A673 (cell line): ENCODE measurements around the gene ST3GAL4.

Source experiments
- EZH2 ChIP-seq: fragments of 200-600 bp; sonication (generic); IDR thresholded peaks from 2 replicates; pipeline ENCODE4 v1.6.1; 2017; ENCODE audit warnings: borderline replicate concordance, low read depth, mild to moderate bottlenecking, mixed read lengths, antibody characterized with exemption, low read length; ENCODE audit not compliant: poor library complexity, severe bottlenecking
- TF ChIP-seq, protein P1 (sequence below): fragments of 300-800, 200-600 bp; sonication (generic); conservative IDR thresholded peaks from 2 replicates; pipeline ENCODE4 v1.5.1; 2017; ENCODE audit warnings: low read depth, mild to moderate bottlenecking, antibody characterized with exemption, low read length, moderate library complexity, mixed read lengths

DNA sequence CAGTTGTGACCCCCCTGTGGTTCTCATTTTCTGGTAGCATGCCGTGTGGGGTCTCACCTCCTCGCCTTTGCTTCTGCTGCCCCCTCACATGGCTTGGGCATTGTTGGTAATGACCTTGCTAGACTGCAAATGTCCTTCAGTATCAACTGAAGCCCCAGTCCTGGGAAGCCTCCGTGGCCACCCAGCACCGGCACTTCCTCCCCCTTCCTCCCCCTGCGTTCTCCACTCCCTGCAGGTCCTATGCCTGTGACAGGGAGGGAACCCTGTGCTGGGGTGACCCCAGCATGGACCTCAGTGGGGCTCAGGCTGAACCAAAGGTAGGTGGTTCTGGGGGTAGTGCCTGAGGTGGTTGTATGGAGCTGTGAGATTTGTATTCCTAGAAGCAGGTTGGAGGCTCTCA lies 5.9 kb downstream of the ST3GAL4 start:
- TF ChIP-seq, protein P1, sequence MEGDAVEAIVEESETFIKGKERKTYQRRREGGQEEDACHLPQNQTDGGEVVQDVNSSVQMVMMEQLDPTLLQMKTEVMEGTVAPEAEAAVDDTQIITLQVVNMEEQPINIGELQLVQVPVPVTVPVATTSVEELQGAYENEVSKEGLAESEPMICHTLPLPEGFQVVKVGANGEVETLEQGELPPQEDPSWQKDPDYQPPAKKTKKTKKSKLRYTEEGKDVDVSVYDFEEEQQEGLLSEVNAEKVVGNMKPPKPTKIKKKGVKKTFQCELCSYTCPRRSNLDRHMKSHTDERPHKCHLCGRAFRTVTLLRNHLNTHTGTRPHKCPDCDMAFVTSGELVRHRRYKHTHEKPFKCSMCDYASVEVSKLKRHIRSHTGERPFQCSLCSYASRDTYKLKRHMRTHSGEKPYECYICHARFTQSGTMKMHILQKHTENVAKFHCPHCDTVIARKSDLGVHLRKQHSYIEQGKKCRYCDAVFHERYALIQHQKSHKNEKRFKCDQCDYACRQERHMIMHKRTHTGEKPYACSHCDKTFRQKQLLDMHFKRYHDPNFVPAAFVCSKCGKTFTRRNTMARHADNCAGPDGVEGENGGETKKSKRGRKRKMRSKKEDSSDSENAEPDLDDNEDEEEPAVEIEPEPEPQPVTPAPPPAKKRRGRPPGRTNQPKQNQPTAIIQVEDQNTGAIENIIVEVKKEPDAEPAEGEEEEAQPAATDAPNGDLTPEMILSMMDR = no peak
- no peak for TF ChIP-seq EZH2
